ENCODE results near the gene UBA52. TPM values are rescaled to one million over a fixed set of nuclear protein-coding genes. Genes with fewer than 3 reads are reported as not detected.
A peak's percentile ranks its signal among the peaks of the same experiment; 100 is the strongest.

UBA52 gene
- total and polyA plus RNA-seq, 2 experiments from 2014 or later, result 470 to 561 TPM

- H3K36me3 ChIP-seq (replicated peaks; ENCODE audit: insufficient read depth, low read depth), result no peaks in the 10 kb centered on the region
- WGBS (ENCODE audit: low lambda C conversion rate, missing lambda C conversion rate), result 9% methylated on average over 24 of the region's 32 CpGs
- H3K4me1 ChIP-seq (ENCODE audit: insufficient read depth), result peaks cover 21% of the 10 kb centered on the region
- no peak for TF ChIP-seq EZH2 (IDR thresholded peaks at IDR 0.05; ENCODE audit: borderline replicate concordance)
- TF ChIP-seq CTCF (IDR thresholded peaks at IDR 0.05; ENCODE audit: poor library complexity), result peak; percentile 15
- DNase-seq (ENCODE audit: low spot score), result no peak
- H4K20me1 ChIP-seq (ENCODE audit: insufficient read depth, poor library complexity, severe bottlenecking), result no peaks in the 10 kb centered on the region
- H3K9me2 ChIP-seq (replicated peaks; ENCODE audit: insufficient read depth), result no peaks in the 10 kb centered on the region
- peak overlapping the region; percentile 63 for H3K4me2 ChIP-seq
- no peaks in the 10 kb centered on the region for H3K79me2 ChIP-seq
- no peak overlapping the region for H3K27ac ChIP-seq
- H2AFZ ChIP-seq, result no peak overlapping the region
- H3K27me3 ChIP-seq, result peaks cover 72% of the 10 kb centered on the region
- no peak overlapping the region for H3K4me3 ChIP-seq
- no peaks in the 10 kb centered on the region for H3K9me3 ChIP-seq (ENCODE audit: low read depth)
Measured at GRCh38 chr19:18603255-18603957, 31.7 kb downstream of the UBA52 start.

GRCh38 chr19:18603958-18604819 lies 32.5 kb downstream of the UBA52 start:
- 34% methylated on average over 10 of the region's 26 CpGs for WGBS (ENCODE audit: low lambda C conversion rate, missing lambda C conversion rate)
- Histone ChIP-seq H3K4me1 (ENCODE audit: insufficient read depth) (peaks cover 21% of the 10 kb centered on the region), H3K9me2 (replicated peaks; ENCODE audit: insufficient read depth) (no peaks in the 10 kb centered on the region), H3K9me3 (ENCODE audit: low read depth) (no peaks in the 10 kb centered on the region), H3K4me2 (peak overlapping the region; percentile 63), H3K27me3 (peaks cover 76% of the 10 kb centered on the region), H3K4me3 (no peak overlapping the region), H2AFZ (no peak overlapping the region), H3K27ac (no peak overlapping the region), H3K36me3 (replicated peaks; ENCODE audit: insufficient read depth, low read depth) (no peaks in the 10 kb centered on the region), H3K79me2 (no peaks in the 10 kb centered on the region), H4K20me1 (ENCODE audit: insufficient read depth, poor library complexity, severe bottlenecking) (no peaks in the 10 kb centered on the region)
- TF ChIP-seq EZH2 (IDR thresholded peaks at IDR 0.05; ENCODE audit: borderline replicate concordance), result no peak
- peak; percentile 62 for TF ChIP-seq EZH2phosphoT487 (IDR thresholded peaks at IDR 0.05; ENCODE audit: low read depth, severe bottlenecking, unreplicated experiment)
- no peak for DNase-seq (ENCODE audit: low spot score)

- WGBS (ENCODE audit: low lambda C conversion rate, missing lambda C conversion rate), result 29% methylated on average over 10 of the region's 10 CpGs
- no peak for DNase-seq (ENCODE audit: low spot score)
- Histone ChIP-seq H4K20me1 (ENCODE audit: insufficient read depth, poor library complexity, severe bottlenecking) (no peaks in the 10 kb centered on the region), H3K79me2 (no peaks in the 10 kb centered on the region), H3K9me2 (replicated peaks; ENCODE audit: insufficient read depth) (no peaks in the 10 kb centered on the region), H3K9me3 (ENCODE audit: low read depth) (no peaks in the 10 kb centered on the region), H3K27me3 (peaks cover 82% of the 10 kb centered on the region), H3K36me3 (replicated peaks; ENCODE audit: insufficient read depth, low read depth) (no peaks in the 10 kb centered on the region), H3K4me1 (ENCODE audit: insufficient read depth) (peaks cover 21% of the 10 kb centered on the region), H3K4me3 (no peak overlapping the region), H2AFZ (no peak overlapping the region), H3K4me2 (peak overlapping the region; percentile 71), H3K27ac (no peak overlapping the region)
- no peak for TF ChIP-seq CTCF (IDR thresholded peaks at IDR 0.05; ENCODE audit: poor library complexity)
- TF ChIP-seq EZH2phosphoT487 (IDR thresholded peaks at IDR 0.05; ENCODE audit: low read depth, severe bottlenecking, unreplicated experiment), result no peak
- TF ChIP-seq EZH2 (IDR thresholded peaks at IDR 0.05; ENCODE audit: borderline replicate concordance), result no peak
Measured at GRCh38 chr19:18604820-18605159, 33.1 kb downstream of the UBA52 start.

- no peak for TF ChIP-seq CTCF (IDR thresholded peaks at IDR 0.05; ENCODE audit: poor library complexity)
- peak; percentile 17 for TF ChIP-seq EZH2 (IDR thresholded peaks at IDR 0.05; ENCODE audit: borderline replicate concordance)
- H3K27me3 ChIP-seq, result peaks cover 85% of the 10 kb centered on the region
- H3K4me3 ChIP-seq, result no peak overlapping the region
- no peaks in the 10 kb centered on the region for H3K9me2 ChIP-seq (replicated peaks; ENCODE audit: insufficient read depth)
- H2AFZ ChIP-seq, result no peak overlapping the region
- peak overlapping the region; percentile 71 for H3K4me2 ChIP-seq
- no peaks in the 10 kb centered on the region for H3K79me2 ChIP-seq
- H3K4me1 ChIP-seq (ENCODE audit: insufficient read depth), result peaks cover 21% of the 10 kb centered on the region
- H3K9me3 ChIP-seq (ENCODE audit: low read depth), result no peaks in the 10 kb centered on the region
- H3K27ac ChIP-seq, result no peak overlapping the region
- no peaks in the 10 kb centered on the region for H3K36me3 ChIP-seq (replicated peaks; ENCODE audit: insufficient read depth, low read depth)
- WGBS (ENCODE audit: low lambda C conversion rate, missing lambda C conversion rate), result 25% methylated on average over 17 of the region's 17 CpGs
- no peak for DNase-seq (ENCODE audit: low spot score)
- no peaks in the 10 kb centered on the region for H4K20me1 ChIP-seq (ENCODE audit: insufficient read depth, poor library complexity, severe bottlenecking)
Measured at GRCh38 chr19:18605196-18605545, 33.5 kb downstream of the UBA52 start.

Data from hepatocyte (in vitro differentiated cells).